GM21526 (cell line): ENCODE data around the gene ZNF787.

Experiments used
- ATAC-seq: cut with Tn5 transposase; IDR thresholded peaks from one replicate; pipeline ENCODE4 v1.9.1; 2021; ENCODE audit warnings: moderate library complexity; ENCODE audit not compliant: unreplicated experiment, low FRiP score

The ZNF787 gene

DNA sequence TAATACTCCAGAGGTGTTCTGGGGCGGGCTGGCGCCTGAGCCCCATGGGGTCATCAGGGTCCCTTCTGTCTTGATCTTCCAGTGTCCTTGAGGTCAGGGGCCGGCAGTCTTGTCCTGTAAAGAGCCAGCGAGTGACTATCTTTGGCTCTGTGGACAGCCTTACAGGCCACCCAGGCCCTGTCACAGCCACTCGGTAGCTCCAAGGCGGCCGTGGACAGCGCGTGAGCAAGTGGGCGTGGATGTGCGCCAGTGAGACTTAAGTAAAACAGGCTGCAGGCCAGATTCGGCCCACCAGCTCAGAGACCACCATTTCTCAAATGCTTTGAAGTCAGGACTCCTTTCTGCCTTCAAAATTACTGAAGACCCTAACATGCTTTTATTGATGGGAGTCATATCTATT lies 23.7 kb upstream of the ZNF787 start:
- ATAC-seq = no peak

DNA sequence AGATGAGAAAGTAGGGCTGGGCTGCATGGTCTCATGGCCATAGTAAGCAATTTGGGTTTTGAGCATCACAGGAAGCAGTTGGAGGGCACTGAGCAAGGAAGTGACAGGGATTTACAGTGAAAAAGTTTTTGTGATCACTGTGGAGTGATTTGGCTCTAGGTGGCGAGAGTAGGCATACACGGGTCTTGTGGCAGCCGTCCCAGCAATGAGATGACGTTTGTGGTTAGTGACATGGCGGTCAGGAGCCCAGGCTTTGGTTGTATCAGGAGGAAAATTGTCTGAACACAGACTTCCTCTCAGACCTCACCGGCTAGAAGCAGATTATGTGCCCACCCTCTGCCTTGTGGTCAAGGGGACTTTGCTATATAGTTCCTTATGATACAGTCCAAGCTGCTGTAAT lies 23.3 kb upstream of the ZNF787 start:
- no peak for ATAC-seq

DNA sequence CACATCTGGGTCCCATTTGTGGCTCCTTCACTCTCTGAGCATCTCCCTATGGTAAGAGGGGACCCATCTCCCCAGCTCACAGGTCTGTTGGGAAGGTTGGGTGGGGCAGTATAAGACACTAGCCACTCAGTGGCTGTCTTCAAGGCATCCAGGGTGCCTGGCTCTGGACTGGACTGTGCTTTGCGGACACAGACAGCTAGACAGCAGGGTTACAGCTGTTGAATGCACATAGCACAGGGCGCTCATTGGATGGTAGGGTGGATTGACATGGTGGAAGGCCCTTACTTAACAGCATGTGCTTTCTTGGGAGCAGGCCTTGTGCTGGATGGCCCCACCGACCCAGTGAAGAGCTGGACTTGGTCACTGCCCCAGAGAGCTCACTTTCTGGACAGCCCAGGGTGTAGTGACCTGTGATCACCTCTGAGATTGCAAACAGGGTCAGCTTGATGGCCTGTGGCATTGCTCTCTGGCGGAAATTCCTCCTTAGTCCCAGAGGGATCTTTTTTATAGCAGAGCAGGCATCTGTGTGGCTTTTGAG lies 21.9 kb upstream of the ZNF787 start:
- ATAC-seq = no peak

DNA sequence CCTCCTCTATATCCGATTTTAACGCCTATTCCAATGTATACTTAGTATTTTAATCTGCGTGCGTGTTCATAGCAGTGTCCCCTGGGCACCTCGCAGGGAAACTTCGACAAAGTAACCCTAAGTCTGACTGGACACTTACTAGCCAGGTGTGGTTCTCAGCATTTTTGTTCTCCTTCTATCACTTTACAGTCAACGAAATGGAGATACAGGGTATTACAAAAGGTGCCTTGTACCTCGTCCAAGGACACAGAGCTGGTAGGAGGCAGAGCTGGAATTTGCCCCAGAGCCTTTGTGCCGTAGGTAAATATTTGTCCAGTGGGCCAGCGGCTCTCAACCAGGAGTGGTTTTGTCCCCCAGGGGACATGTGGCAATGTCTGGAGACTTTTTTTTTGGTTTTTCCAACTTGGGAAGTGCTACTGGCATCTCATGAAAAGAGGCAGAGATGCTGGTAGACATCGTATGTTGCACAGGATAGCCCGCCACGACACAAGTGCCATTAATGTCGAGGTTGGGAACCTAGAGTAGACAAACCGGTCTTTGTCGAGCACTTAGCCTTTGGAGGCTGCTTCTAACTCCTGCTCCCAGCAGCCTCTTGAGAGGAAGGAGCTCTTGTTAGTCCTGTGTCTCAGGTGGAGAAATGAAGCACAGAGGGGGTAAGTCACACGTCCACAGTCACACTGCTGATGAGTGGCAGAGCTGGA lies 21.1 kb upstream of the ZNF787 start:
- ATAC-seq = no peak

DNA sequence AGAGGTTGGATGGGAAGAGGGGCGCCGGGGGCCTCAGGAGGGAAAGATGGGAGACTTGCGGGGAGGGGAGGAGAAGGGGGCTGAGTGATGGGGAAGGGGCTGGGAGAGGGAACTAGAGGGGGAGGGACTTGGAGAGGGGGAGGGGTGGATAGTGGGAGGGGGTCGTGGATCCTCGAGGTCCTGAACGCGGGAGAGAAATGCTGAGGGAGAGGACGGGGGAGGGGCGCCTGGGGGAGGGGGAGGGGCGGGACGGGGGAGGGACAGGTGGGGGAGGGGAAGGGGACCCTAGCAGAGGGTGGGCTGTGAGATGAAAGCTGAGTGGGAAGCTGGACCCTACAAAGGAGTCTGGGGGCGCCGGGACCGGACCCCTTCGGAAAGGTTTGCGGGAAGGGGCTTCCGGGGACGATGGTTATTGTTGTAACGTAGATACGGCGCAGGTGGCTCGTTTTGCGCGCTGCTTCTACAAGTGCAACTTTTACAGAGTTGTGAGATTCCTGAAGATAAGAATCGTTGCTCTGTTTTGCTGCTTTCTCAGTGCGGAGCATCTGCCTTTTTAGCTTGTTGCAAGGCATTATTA lies 20.4 kb upstream of the ZNF787 start:
- no peak for ATAC-seq

DNA sequence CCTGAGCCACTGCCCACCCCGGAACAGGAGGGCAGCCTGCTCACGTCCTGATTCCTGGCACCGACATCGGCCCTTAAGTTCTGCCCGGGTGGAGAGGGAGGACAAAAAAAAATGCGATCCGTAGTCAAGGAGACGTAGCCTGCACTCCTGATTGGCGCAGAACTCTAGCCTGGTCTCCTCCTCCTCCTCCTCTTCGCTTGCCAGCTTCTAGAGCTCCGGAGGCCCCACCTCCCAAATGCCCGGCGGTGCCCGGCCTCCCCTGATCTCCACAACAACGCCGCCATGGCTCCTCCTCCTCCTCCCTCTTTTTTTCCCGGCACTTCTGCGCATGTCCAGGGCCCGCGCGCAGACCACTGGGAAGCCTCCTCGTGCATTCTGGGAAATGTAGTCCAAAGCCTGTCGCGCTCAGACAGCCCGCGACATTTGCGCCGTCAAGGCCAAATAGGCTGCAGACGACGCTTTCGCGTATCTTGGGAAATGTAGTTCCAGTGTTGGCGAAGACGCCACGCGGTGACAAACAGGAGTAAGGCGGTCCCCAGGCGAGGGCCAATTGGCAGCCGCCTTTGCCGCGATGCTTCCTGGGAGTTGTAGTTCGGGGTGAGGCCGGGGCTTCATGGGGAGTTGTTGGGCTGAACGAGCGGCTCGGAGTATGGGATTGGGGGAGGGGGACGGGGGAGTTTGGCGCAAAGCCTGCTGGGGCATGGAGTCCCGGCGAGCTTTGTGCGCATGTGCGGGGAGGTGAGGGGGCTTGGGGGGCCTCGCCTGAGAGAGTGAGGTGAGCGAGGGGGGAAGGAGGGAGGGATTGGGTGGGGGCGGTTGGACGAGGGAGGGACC lies 19.7 kb upstream of the ZNF787 start, which contains the start of gene ZNF444:
ZNF444 (plus strand) TSS at position 705 of the 834 bp plus-strand sequence. CDS start 5,625 bp downstream, outside the sequence.
- ATAC-seq = peak; percentile 86

DNA sequence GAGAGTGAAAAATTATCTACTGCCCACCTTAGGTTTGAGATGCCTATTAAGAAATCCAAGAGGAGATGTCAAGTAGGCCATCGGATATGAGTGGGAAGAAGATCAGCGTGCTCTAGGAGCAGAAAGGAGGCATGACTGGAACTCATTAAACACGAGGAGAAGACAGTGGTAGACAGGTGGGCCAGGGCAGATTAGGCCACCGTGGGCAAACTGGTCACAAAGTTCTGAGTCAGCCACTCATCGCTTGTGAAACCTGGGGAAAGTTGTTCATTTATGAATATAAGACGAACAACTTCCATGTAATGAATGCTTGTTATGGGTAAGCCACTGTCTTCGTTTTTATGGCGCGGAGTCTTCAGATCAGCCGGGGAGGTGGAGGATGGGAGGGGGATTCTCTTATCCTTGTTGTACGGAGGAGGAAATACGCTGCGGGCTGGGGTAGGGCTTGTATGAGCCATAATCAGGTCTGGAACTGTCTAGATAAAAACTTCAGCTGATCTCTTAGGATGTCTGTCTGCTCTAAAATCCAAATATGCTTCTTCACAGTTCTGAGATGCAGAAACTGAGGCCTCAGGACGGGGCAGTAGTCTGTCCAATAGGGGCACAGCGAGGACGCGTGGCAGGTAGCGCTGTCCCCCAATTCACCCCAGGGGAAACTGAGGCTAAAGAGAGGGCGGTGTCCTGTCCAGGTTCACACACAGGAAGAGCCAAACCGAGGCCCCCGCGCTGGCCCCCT lies 18.9 kb upstream of the ZNF787 start:
- no peak for ATAC-seq

DNA sequence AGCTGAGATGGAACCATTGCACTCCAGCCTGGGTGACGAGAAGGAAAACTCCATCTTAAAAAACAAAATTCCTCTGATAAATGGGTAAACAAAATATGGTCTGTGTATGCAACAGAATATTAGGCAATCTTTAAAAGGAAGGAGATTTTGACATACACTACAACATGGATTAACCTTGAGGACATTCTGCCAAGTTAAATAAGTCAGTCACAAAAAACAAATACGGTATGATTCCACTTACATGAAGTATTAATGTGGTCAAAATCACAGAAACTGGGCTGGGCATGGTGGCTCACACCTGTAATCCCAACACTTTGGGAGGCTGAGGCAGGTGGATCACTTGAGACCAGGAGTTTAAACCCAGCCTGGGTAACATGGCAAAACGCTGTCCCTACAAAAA lies 17.0 kb upstream of the ZNF787 start:
- no peak for ATAC-seq

DNA sequence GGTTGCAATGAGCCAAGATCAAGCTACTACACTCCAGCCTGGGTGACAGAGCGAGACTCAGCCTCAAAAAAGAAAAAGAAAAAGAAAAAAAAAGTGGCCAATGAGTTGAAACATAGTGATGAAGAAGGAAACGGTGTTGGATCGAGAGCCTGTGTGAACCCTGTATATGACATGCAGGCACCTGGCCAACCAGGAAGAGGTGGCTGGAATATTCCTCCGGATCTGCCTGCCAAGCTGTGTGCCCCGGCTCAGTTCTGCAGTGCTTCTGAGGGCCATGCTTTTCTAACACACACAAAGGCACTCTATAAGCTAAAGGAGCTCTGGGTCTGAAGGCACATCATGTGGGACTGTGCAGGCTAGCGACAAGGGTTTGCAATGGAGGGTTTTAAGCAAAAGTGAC lies 16.3 kb upstream of the ZNF787 start:
- no peak for ATAC-seq

DNA sequence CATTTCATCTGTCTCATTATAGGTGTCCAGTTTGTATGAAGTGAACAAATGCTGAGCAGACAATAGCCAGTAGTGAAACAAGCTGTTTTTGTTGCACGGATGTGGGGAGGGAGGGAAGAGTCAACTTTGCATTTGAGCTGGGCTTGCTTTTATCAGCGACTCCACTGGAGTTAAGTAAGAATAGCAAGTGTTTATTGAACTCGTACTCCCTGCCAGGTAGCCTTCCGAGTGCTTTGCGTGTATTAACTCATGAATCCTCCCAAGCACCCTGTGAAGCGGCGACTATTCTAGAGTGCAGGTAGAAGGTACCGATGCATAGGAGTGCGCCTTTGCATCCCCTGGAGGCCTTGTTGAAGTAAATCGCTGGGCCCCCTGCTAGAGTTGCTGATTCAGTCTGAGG lies 15.3 kb upstream of the ZNF787 start:
- ATAC-seq = no peak

DNA sequence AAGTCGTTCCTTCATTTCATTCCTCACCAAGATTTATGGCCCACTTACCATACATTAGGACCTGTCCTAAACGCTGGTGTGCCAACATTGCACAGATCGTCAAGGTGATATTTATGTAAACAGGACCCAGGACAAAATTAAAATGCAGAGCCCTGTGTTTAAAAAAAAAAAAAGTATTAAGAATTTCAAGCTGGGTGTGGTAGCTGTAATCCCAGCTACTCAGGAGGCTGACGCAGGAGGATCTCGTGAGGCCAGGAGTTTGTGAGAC lies 13.5 kb upstream of the ZNF787 start:
- no peak for ATAC-seq

DNA sequence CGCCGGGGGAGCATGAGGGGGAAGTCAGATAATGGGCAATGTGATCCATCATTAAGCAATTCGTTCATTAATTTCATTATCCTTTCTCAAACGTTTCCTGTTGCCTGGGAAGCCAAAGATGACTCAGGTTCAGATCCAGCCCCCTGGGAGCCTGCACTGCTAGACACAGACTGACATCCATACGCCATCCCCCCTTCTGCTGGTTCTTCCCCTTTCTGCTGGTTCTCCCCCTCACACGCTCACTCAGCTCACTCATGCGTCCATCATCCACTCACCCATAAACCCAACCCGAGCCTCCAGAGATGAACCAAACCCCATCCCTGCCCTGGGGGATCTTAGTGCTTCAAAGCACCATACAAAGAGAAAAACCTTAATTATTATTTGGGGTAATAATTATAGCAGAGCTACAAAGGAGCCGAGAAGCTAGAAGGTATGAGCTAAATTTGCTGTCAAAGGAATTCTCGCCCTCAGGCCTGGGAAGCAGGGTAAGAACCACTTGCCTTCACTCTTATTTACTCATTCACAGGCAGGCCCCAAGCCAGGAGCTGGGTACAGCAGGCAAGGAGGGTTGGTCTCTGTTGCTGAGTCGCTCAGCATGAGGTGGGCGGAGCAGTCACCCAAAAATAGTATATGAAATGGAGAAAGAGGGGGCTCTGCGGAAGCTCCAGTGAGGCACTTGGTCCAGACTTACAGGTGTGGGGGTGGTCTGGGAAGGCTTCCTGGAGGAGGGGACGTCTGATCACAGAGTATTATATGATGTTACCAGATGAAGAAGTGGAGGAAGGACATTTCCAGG lies 13.0 kb upstream of the ZNF787 start:
- no peak for ATAC-seq

DNA sequence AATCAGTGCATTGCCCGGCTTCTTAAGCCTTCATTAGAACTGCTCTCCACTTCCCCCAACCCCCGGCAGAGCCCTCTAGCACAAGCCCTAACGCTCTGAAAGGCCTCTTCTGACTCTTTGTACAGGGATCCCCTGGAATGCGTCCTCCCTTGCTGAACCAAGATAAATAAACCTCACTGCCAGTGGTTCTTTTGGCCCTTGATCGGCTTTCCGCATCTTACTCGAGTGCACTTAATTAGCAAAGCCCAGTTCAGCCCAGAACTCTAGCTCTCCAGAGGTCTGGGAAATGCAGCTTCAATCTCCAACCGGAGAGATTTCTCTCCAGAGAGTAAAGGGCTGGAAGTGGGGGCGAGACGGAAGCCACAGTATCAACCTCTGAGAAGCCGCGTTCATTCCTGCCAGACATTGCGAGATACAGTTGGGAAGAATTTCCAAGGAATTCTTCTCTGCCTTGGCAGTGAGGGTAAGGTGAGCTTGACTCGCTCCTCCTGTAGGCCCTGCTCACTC lies 11.3 kb upstream of the ZNF787 start:
- ATAC-seq = no peak

DNA sequence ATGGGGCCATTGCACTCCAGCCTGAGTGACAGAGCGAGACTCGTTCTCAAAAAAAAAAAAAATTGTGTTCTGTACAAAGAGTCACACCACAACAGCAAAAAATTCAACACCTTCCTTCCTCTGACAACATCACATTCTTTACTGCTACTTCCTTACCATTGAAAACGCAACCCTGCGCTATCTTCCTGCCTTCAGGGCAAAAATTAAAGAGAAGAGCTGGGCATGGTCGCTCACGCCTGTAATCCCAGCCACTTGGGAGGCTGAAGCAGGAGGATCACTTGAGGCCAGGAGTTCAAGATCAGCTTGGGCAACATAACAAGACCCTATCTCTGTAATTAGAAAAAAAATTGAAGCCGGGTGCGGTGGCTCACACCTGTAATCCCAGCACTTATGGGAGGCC lies 10.6 kb upstream of the ZNF787 start:
- ATAC-seq = no peak

DNA sequence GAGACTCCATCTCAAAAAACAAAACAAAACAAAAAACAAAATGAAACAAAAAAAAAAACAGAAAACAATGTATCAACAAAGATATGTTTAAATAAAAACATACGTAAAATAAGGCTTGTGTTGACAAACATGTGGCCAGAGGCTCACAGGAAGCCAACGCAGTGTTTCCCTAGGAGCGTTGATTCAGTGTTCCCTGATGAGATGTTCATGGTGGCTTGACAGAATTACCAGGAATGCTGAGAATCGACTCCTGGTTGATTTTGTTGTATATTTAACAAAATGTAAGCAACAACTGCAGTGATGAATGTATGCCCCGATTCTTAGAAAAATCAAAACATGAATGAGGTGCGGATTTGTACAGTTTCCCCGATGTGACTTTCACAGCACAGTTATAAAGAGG lies 8.9 kb upstream of the ZNF787 start:
- no peak for ATAC-seq

DNA sequence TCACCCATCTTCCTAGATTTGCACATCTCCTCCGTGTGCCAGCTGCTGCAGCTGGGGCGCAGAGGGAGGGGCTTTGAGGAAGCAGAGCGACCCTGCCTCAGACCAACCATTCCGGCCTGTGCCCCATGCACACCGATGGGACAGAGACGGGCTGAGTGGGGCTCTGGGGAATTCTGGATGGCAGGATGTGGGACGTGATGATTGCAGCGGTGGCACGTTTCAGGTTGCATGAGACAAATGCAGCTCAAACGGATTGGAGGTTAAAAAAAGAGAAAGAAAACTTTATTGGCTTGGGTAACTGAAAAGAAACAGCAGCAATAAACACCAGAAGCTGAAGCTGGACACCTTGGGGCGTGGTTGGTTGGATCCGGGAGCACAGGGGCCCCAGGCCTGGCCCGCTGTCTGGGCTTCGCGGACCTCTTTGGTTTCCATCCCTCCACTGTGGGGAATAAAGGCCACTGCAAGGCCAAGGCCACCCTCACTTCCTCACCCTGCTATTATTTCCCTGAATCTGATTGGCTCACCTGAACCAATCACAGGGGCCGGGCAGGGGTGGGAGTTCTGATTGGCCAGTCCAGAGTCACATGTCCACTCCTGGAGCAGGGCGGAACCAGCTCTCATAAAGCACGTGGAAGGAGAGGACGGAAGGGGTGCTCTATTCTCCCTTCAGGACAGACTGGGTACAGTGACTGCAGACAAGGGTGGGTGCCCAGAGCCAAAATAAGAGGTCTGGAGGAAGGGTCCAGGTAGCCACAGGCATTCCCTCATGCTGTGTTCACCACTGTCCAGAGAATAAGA lies 6.1 kb upstream of the ZNF787 start:
- no peak for ATAC-seq

DNA sequence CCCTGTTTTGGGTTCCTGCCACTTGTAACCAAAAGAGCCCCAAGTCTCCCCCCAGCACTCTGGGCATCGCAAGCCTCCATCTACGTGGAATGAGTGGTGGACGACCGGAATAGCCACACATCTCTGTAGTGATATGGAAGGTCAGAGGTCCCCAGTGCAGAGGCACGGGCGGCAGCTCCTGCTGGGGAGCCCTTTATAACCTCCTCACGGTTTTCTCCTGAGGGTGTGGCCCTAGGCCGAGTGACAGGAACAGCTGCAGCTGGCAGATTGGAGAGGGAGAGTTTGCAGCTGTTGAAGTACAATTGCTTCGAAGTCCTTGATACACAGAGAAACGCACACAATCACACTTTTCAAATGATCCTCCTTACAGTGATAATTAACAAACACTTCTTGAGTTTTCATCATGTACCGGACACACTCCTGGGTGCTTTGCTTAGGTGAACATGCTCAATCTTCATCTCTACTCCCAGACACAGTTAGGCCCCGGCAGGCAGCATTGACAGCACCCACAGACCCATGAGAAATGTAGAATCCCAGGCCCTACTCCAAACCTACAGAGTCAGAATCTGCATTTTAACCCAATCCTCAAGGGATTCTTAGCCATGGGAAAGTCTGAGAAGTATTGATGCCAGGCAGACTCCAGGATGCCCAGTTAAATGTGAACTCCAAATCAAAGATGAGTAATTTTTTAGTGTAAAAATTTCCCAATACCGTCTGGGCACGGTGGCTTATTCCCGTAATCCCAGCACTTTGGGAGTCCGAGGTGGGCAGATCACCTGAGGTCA lies 4.9 kb upstream of the ZNF787 start:
- no peak for ATAC-seq

DNA sequence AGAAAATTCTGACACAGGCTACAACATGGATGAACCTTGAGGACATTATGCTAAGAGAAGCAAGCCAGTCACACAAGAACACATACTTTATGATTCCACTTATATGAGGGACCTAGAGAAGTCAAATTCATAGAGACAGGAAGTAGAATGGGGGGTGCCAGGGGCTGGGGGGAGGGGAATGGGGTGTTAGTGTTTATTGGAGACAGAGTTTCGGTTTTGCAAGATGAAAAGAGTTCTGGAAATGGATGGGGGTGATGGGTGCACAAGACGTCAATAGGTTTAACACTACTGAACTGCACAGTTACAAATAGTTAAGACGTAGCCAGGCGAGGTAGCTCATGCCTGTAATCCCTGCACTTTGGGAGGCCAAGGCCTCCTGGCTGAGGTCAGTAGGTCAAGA lies 3.5 kb upstream of the ZNF787 start:
- no peak for ATAC-seq
